ENCODE measurements around the gene SELPLG. TPM values are rescaled to one million over a fixed set of nuclear protein-coding genes. Genes with fewer than 3 reads are reported as not detected.

SELPLG gene
- total and polyA plus RNA-seq, 2 of the 4 experiments (the other 2 are of a cell fraction) = 3.2 to 10.8 TPM

GRCh38 chr12:108618079-108618952 is 15.4 kb downstream of the SELPLG start:
- Histone ChIP-seq H2AK9ac (replicated peaks; ENCODE audit: low read depth, low read length, poor library complexity) (peak overlapping the region; percentile 29), H3K9ac (ENCODE audit: low read depth, low read length) (no peak overlapping the region), H2BK5ac (ENCODE audit: low read depth, low read length, poor library complexity, severe bottlenecking) (no peak overlapping the region), H2BK20ac (ENCODE audit: low read depth, low read length) (no peak overlapping the region), H3K14ac (replicated peaks; ENCODE audit: low read depth, low read length) (no peak overlapping the region), H4K8ac (ENCODE audit: low read depth in 2 of 2, low read length in 2 of 2) (no peak overlapping the region), H3K36me3 (ENCODE audit: control insufficient read depth, insufficient read depth, low read length) (no peaks in the 10 kb centered on the region), H4K91ac (ENCODE audit: insufficient read depth, low read depth, low read length) (no peak overlapping the region), H3K18ac (ENCODE audit: low read depth, low read length) (no peak overlapping the region), H3K4ac (ENCODE audit: low read depth, low read length) (peak overlapping the region; percentile 60; the same call in 1 of the 2 replicates), H2AFZ (replicated peaks; ENCODE audit: low read length, poor library complexity) (peak overlapping the region; percentile 3), H3K4me3 (ENCODE audit: insufficient read depth, low read depth, low read length) (no peak overlapping the region), H3K9me1 (ENCODE audit: insufficient read depth, low read length) (peaks cover 9% of the 10 kb centered on the region), H3K79me1 (ENCODE audit: low read depth in 1 of 2, low read length in 2 of 2) (no peaks in the 10 kb centered on the region), H4K20me1 (ENCODE audit: insufficient read depth, low read length) (no peaks in the 10 kb centered on the region), H3K27me3 (ENCODE audit: control insufficient read depth, insufficient read depth, low read length) (no peaks in the 10 kb centered on the region), H2BK120ac (ENCODE audit: low read depth, low read length) (peak overlapping the region; percentile 53; the same call in 1 of the 2 replicates), H2AK5ac (ENCODE audit: low read depth, low read length) (peak overlapping the region; percentile 13; the same call in 1 of the 2 replicates), H3K4me2 (ENCODE audit: low read depth, low read length) (no peak overlapping the region), H2BK15ac (ENCODE audit: low read depth, low read length) (0 out of 3 replicates have a peak overlapping the region, but pooled peaks have one; percentile 47), H3K9me3 (ENCODE audit: control insufficient read depth, insufficient read depth, low read length) (peaks cover 3% of the 10 kb centered on the region; the same call in 1 of the 2 replicates), H3K56ac (ENCODE audit: extremely low read depth, insufficient read depth, low read length) (no peak overlapping the region), H3K23ac (ENCODE audit: low read depth, low read length) (no peak overlapping the region), H4K5ac (ENCODE audit: low read depth, low read length) (no peak overlapping the region), H3K4me1 (ENCODE audit: control insufficient read depth, insufficient read depth, low read length) (peaks cover 3% of the 10 kb centered on the region; the same call in 1 of the 2 replicates), H3K27ac (ENCODE audit: insufficient read depth, low read length) (no peak overlapping the region)
- ATAC-seq (ENCODE audit: low read depth) (peak; percentile 95), DNase-seq (peak; percentile 83)
- in situ Hi-C loops (cut with MboI; ENCODE audit: low sequenced_read_pairs) (loop anchor here (5.0 kb wide), 1 partner anchor 51 kb away; no protein-coding TSS in a partner anchor), intact Hi-C loops (cut with micrococcal nuclease) (loop anchor here (1.0 kb wide), 2 partner anchors 48 to 55 kb away; no protein-coding TSS in a partner anchor), dilution Hi-C loops (cut with HindIII; ENCODE audit: low sequenced_read_pairs, unreplicated experiment) (no loop called here)
- WGBS, 2 experiments (ENCODE audit: extremely low coverage in 2 of 2, insufficient read length in 1 of 2) = 0% methylated on average over 1 of the region's 16 CpGs; no CpG with 5 or more reads in 1 of the 2 experiments
- ChIA-PET CTCF (interaction anchor here (0.5 to 2.1 kb wide), 10 partner anchors 10 to 54 kb away, joined by 3 to 37 read pairs (median 4); partner anchors contain the start of gene TMEM119), POLR2A (ENCODE audit: unreplicated experiment) (no interaction called here)
- no TSS peak for BruUV-seq (replicated peaks)
- TF ChIP-seq CHD1 (IDR thresholded peaks at IDR 0.05; ENCODE audit: low read depth, low read length) (no peak), NFE2L2 (IDR thresholded peaks at IDR 0.05; ENCODE audit: low read depth, low read length) (no peak), MAZ (IDR thresholded peaks at IDR 0.05; ENCODE audit: borderline replicate concordance, low read depth, low read length) (no peak), CEBPB (IDR thresholded peaks at IDR 0.05; ENCODE audit: low read depth, low read length) (no peak), BHLHE40 (IDR thresholded peaks at IDR 0.05; ENCODE audit: low read depth, low read length) (no peak), RCOR1 (IDR thresholded peaks at IDR 0.05; ENCODE audit: insufficient replicate concordance, low read length) (no peak), CTCF (conservative IDR thresholded peaks at IDR 0.05; ENCODE audit: low read depth, low read length) (peak; percentile 97), USF2 (IDR thresholded peaks at IDR 0.05; ENCODE audit: low read depth, low read length) (no peak), RFX5 (IDR thresholded peaks at IDR 0.05; ENCODE audit: low read depth, low read length) (peak; percentile 41; the same call in 1 of the 2 replicates), MAFK (IDR thresholded peaks at IDR 0.05; ENCODE audit: low read depth, low read length) (no peak), SMC3 (IDR thresholded peaks at IDR 0.05; ENCODE audit: low read depth, low read length) (peak; percentile 99), FOS (IDR thresholded peaks at IDR 0.05; ENCODE audit: low read depth, low read length) (no peak), POLR2A (IDR thresholded peaks at IDR 0.05; ENCODE audit: low read depth, low read length) (peak; percentile 39; the same call in 1 of the 2 replicates), RAD21 (IDR thresholded peaks at IDR 0.05; ENCODE audit: low read length) (peak; percentile 98)

Data from IMR-90 (cell line).